ENCODE results near the gene PNMA6E.

PNMA6E gene

DNA sequence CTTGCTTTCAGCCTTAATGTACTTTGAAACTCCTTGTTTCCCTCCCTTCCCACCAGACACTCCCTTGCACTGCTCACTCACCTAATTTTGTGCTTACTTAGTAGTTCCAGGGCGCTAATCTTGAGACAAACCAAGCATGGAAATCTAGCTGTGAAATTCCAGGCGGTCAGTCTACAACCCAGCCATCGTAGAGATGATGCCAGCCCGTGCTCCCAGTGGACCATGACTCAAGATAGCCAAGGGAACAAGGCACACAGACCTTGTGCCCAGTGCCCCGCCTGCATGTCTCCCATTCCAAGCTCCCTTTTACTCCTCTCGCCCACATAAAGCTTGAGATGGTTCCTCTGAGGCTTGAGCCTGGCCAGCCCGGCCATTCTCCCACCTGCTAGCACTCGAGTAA is 33.7 kb upstream of the PNMA6E start:
- DNase-seq = no peak

- DNase-seq = no peak
These were observed 32.7 kb upstream of the PNMA6E start for GRCh38 chrX:153433781-153434285.

- DNase-seq = no peak
These were observed 32.1 kb upstream of the PNMA6E start for GRCh38 chrX:153433161-153433680.

GRCh38 chrX:153430796-153431195 is 29.6 kb upstream of the PNMA6E start:
- no peak for DNase-seq

- no peak for DNase-seq
These were observed 25.1 kb upstream of the PNMA6E start for GRCh38 chrX:153426204-153426603.

DNA sequence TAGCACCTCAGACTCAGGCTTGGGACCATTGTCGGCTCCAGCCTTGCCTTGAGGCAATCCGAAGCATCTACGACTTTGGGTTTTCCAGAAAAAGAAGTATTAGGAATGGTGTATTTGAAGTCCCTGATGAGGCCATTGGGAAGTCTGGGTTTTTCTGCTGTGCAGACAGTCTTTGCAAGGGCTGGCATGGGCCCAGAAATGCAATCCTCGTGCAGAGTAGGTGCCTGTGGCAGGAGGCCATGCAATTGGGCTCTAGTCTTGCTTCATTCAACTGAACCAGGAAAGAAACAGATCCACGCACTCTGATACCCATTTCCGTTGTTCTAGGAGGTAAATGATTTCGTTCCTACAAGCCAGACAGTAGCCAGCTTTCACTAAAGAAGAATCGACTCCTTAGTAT is 22.5 kb upstream of the PNMA6E start:
- no peak for DNase-seq

DNA sequence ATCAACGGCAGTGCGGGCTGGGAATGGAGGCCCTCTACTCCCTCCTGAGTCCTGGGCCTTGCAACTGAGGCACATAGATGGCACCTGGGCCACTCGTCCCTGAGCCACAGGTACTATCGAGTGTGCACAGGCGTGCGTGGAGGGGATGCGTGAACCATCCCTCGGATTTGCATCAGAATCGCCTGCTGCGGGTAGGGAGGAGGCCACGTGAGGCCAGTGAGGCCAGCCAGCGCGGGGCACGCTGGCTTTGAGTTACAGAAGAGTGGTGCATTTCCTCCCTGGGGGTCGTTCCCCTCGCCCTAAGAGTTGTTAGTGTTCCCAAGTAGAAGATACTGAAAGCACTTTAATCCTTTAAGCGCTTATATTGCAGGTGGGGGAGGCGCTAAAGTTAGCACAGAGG is 20.7 kb upstream of the PNMA6E start:
- no peak for DNase-seq

DNA sequence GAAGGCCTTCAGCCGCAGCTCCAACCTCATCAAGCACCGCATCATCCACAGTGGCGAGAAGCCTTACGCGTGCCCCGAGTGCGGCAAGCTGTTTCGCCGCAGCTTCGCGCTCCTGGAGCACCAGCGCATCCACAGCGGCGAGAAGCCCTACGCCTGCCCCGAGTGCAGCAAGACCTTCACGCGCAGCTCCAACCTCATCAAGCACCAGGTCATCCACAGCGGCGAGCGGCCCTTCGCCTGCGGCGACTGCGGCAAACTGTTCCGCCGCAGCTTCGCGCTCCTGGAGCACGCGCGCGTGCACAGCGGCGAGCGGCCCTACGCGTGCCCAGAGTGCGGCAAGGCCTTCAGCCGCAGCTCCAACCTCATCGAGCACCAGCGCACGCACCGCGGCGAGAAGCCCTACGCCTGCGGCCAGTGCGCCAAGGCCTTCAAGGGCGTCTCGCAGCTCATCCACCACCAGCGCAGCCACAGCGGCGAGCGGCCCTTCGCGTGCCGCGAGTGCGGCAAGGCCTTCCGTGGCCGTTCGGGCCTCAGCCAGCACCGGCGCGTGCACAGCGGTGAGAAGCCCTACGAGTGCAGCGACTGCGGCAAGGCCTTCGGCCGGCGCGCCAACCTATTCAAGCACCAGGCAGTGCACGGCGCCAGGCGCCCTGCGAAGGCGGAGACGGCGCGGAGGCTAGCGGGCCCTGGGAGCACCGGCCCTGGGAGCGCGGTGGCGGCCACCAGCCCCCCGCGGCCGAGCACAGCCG is 19.9 kb upstream of the PNMA6E start:
- DNase-seq = no peak

- no peak for DNase-seq
These were observed 16.5 kb upstream of the PNMA6E start for GRCh38 chrX:153417637-153418036.

DNA sequence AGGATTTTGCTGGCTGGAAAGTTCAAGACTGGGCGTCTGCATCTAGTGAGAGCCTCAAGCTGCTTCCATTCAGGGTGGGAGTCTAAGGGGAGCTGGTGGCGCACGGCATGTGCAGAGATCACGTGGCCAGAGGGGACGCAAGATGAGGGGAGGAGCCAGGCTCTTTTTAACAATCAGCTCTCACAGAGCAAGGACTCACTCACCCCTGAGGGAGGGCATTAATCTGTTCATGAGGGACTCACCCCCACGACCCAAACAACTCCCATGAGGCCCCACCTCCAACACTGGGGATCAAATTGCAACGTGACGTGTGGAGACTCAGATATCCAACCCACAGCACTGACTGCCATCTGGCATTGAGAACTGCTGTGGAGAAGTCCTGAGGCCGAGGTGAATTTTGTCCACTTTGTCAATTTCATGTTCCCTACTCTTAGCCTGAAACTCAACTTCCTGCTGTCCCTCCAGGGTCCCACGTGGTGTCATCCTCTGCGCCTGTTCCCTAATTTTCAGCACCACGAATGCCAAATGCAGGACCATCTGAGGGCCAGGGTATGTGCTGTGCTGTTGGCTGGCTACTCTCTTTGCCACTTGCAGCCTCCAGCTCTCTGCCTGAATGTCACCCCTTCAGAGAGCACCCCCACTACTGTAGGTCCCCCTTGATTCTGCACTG is 15.8 kb upstream of the PNMA6E start:
- DNase-seq = no peak

DNA sequence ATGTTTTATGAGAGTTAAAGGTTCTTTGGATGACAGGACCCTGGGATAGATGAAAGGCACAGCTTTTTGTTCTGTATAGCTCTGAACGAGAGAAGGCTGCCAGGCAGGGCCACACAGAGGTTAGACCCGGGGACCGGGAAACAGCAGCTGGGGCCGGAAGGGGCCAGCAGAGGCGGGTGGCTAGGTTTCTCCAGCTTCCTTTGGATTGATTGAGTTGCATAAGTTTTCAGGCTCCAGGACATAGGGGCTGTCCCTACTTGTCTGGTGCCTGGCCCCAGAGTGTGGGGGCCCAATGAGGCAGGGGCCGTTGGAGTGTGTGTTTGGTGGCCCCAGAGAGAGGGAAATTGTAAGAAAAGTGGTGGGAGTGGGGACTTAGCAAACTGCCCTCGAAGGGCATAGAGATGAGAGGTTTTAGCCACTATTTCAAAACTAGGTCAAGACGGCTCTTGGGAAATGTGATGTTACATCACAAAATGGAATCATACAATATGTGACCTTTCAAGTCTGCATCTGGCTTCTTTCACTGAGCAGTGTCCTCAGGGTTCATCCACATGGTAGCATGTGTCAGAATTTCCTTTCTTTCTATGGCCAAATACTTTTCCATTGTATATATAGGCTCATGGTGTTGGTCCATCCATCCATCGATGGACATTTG is 13.8 kb upstream of the PNMA6E start:
- no peak for DNase-seq

- DNase-seq = no peak
These were observed 12.6 kb upstream of the PNMA6E start for GRCh38 chrX:153413731-153414130.

GRCh38 chrX:153412746-153413720 is 11.9 kb upstream of the PNMA6E start:
- no peak for DNase-seq

DNA sequence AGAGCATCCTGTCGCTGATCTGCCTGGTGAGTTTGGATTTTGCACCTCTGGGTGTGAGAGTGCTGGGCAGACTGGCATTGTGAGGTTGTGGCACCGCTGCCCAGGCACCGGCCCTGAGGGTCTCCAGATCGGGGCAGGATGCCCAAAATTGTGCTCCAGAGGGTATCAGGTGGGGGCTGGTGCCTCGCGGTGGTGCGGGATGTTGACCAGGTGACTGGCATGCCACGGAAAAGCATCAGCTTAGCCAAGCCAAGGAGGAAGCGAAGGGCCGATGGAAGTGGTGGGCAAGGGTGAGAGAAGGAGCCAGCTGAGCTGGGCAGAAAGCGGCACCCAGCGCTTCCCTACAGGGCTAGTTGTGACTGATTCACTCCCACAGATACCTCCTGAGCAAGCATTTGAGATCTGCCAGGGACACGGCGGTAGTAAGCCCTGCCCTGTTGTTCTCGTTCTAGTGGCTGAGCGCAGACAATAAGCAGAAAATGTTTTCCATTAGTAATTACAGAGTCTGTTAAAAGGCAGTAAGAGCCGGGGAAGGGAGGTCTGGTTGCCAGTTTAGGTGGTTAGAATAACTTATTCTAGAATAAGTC is 10.9 kb upstream of the PNMA6E start:
- DNase-seq = no peak

DNA sequence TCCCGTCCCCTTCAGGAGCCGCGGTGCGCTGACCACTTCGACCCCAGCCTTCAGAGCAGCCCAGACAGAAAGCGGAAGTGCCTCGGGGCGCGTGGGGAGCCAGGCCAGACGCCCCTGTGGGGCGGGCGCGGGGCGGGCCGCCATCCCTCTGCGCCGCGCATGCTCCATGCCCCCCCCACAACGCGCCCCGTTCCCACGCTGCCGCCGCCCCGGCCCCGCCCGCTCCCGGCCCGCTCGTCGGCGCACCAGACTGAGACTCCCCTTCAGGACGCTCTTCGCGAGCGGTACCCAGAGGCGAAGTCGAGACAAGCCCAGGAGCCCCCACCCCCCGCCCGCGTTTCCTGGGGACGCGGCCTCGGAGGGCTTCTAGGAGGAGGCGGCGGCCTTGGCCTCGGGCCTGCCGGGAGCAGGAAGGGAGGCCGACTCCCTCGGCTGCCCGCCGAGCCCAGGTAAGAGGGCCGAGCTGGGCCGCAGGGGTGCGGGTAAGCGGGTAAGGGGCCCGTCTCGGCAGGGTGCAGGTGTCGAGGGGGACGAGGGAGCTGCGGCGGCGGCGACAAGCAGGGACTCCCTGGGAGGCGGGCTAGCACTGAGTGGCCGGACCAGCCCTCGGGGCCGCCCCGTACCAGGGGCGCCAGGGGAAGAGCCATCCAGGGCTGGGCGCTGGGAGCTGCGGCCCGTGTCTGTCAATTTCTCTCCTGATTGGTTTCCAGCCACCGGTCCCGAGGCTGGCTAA is 10.3 kb upstream of the PNMA6E start, which contains the start of gene ZFP92:
TSS of gene ZFP92 (plus strand) at position 218 of the 733 bp plus-strand sequence. CDS start 6,851 bp downstream, outside the sequence.
- no peak for DNase-seq

DNA sequence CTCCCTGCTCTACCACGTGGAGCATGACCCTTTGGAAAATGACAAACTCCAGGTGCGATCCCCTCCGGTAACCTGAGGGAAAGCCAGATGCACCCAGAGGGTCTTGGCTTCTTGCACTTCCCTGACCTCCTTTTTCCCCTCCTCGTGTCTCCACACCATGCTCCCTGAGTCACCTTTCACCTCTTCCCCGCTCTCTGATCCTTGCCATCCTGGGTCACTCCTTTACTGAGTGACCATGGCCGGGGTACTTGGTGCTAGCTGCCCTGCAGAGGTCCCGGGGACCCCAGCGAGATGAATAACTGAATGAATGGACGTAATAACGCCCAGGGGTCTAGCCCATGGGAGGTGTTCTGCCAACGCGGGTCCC is 9.7 kb upstream of the PNMA6E start:
- DNase-seq = no peak

DNA sequence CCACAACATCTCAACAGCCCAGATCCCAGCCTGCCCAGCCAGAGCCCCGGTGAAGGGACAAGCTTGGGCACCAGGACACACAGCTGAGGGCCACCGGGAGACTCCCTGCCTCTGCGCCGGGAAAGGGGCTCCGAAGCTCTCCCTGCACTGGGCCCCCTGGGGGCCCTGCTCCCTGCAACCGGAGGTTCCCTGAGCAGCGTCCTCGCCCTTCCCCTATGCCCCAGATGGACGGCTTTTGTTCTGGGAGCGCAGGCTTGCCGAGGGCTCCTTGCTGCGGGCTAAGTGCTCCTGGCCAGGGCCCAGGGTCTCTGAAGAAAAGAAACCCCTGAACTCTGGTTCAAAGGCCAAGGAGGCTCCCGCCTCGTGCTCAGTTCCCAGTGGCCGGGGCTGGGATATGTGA is 9.2 kb upstream of the PNMA6E start:
- no peak for DNase-seq

GRCh38 chrX:153409414-153410101 is 8.4 kb upstream of the PNMA6E start:
- no peak for DNase-seq

DNA sequence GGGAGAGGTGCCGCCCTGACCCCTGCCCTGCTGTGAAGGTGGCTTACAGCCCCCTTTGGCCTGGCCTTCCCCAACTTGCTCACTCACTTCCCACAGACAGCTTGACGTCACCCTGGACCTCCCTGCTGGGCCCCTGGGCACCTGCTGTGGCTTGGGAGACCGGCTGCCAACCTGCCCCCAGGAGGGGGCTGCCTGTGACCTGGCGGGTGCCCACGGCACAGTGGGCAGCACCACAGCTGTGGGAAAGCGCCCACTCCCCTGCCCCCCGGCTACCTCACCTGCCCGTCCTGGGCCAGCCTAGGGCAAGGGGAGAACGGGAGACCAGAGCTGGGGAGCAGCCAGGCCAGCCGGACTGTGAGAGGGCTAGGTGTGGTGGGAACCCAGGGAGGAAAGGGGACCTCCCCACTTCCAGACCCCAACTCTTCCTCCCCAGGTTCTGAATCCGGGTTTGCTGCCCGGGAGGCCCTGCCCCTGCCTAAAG is 7.8 kb upstream of the PNMA6E start:
- DNase-seq = no peak

DNA sequence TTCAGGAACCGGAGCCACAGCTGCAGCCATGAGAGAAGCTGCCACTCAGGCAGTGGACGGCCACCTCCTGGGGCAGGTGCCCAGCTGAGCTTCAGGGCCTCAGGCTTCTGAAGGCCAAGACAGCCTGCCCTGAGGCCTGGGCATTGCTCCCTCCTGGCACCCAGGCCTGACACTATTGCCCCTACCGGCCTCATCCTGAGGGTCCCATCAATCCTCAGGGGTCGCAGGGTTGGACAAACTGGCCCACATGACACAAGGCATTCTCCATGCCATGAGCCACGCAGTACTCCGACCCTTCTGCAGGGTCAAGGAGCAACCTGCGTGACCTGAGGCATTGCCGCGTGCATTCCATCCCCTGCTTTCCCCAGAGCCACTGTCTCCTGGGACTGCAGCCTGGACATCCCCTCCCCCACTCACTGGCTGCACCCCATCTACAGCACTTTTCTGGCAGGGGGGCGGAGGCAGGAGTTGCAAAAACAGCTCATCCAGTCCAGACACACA is 7.1 kb upstream of the PNMA6E start:
- no peak for DNase-seq
